HEK293T (cell line): Measurements from ENCODE around the gene LRRC59.

Source experiments
- CTBP1 ChIP-seq: fragments of 450-650 bp; IDR thresholded peaks from 2 replicates; pipeline ENCODE4 v1.6.1; 2016; ENCODE audit warnings: borderline replicate concordance
- NFRKB ChIP-seq: fragments of 450-650 bp; IDR thresholded peaks from 2 replicates; pipeline ENCODE4 v1.6.1; 2016; ENCODE audit warnings: mild to moderate bottlenecking, moderate library complexity
- SP1 ChIP-seq: fragments of 450-650 bp; IDR thresholded peaks from 2 replicates; pipeline ENCODE4 v1.6.1; 2017
- TARDBP ChIP-seq: fragments of 450-650 bp; IDR thresholded peaks from 2 replicates; pipeline ENCODE4 v1.6.1; 2016

GRCh38 chr17:50350733-50351132, 46.6 kb downstream of the LRRC59 start:
- no peak for TF ChIP-seq CTBP1
- TF ChIP-seq NFRKB = no peak
- TF ChIP-seq SP1 = no peak
- TF ChIP-seq TARDBP = no peak
